Ishikawa (cell line): ENCODE results near the gene TNFRSF25.

Source experiments
- EP300 ChIP-seq: IDR thresholded peaks from 2 replicates; pipeline ENCODE4 v1.6.1; 2012; ENCODE audit warnings: borderline replicate concordance
- FOXM1 ChIP-seq: IDR thresholded peaks from 2 replicates; pipeline ENCODE4 v1.6.1; 2012; ENCODE audit warnings: low read depth, borderline replicate concordance
- RAD21 ChIP-seq: IDR thresholded peaks from 2 replicates; pipeline ENCODE4 v1.6.1; 2012; ENCODE audit warnings: low read depth
- REST ChIP-seq: IDR thresholded peaks from 2 replicates; pipeline ENCODE4 v1.6.1; 2012; ENCODE audit warnings: low read depth, mild to moderate bottlenecking
- TCF12 ChIP-seq: IDR thresholded peaks from 2 replicates; pipeline ENCODE4 v1.6.1; 2012; ENCODE audit warnings: low read depth
- TEAD4 ChIP-seq: IDR thresholded peaks from 2 replicates; pipeline ENCODE4 v1.6.1; 2012
- YY1 ChIP-seq: IDR thresholded peaks from 2 replicates; pipeline ENCODE4 v1.6.1; 2012; ENCODE audit warnings: low read depth
- TF ChIP-seq, protein P1 (sequence below): IDR thresholded peaks from 2 replicates; pipeline ENCODE4 v1.6.1; 2012

GRCh38 chr1:6450005-6450450, 15.9 kb downstream of the TNFRSF25 start:
- TF ChIP-seq TEAD4: no peak
- TF ChIP-seq, protein P1, sequence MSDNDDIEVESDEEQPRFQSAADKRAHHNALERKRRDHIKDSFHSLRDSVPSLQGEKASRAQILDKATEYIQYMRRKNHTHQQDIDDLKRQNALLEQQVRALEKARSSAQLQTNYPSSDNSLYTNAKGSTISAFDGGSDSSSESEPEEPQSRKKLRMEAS: no peak
- TF ChIP-seq EP300: no peak
- TF ChIP-seq RAD21: no peak
- TF ChIP-seq YY1: no peak
- no peak for TF ChIP-seq REST
- TF ChIP-seq TCF12: no peak
- no peak for TF ChIP-seq FOXM1
